Hepatocyte (in vitro differentiated cells): Measurements from ENCODE around the gene PPP4R1. TPM values are rescaled to one million over a fixed set of nuclear protein-coding genes. Genes with fewer than 3 reads are reported as not detected.

ENCODE experiments used
- DNase-seq: peaks from one replicate; pipeline ENCODE4 v3.0.0-alpha.2; 2016; ENCODE audit warnings: low spot score
- H2AFZ ChIP-seq: fragments of 200-600 bp; sonication (generic); 2 replicates; pipeline ENCODE4 v1.6.0; 2016; ENCODE audit warnings: antibody characterized with exemption, mild to moderate bottlenecking
- H3K27ac ChIP-seq: fragments of 200-600 bp; sonication (generic); 2 replicates; pipeline ENCODE4 v1.5.1; 2016; ENCODE audit warnings: mild to moderate bottlenecking
- H3K27me3 ChIP-seq: fragments of 200-600 bp; sonication (generic); 2 replicates; pipeline ENCODE4 v1.6.1; 2016
- H3K36me3 ChIP-seq: fragments of 200-600 bp; sonication (generic); replicated peaks from 2 replicates; pipeline ENCODE4 v1.5.1; 2016; ENCODE audit warnings: low read depth; ENCODE audit not compliant: insufficient read depth
- H3K4me1 ChIP-seq: fragments of 200-600 bp; sonication (generic); 2 replicates; pipeline ENCODE4 v1.5.1; 2016; ENCODE audit warnings: mild to moderate bottlenecking, moderate library complexity; ENCODE audit not compliant: insufficient read depth
- H3K4me2 ChIP-seq: fragments of 200-600 bp; sonication (generic); 2 replicates; pipeline ENCODE4 v1.6.0; 2016
- H3K4me3 ChIP-seq: fragments of 200-600 bp; sonication (generic); 2 replicates; pipeline ENCODE4 v1.5.1; 2016; ENCODE audit warnings: mild to moderate bottlenecking
- H3K79me2 ChIP-seq: fragments of 200-600 bp; sonication (generic); 2 replicates; pipeline ENCODE4 v1.6.0; 2017; ENCODE audit warnings: mild to moderate bottlenecking
- H3K9me2 ChIP-seq: fragments of 200-600 bp; sonication (generic); replicated peaks from 2 replicates; pipeline ENCODE4 v1.6.0; 2017; ENCODE audit warnings: mild to moderate bottlenecking; ENCODE audit not compliant: insufficient read depth
- H3K9me3 ChIP-seq: fragments of 200-600 bp; sonication (generic); 2 replicates; pipeline ENCODE4 v1.5.1; 2016; ENCODE audit warnings: low read depth, mild to moderate bottlenecking
- H4K20me1 ChIP-seq: fragments of 200-600 bp; sonication (generic); 2 replicates; pipeline ENCODE4 v1.6.0; 2016; ENCODE audit warnings: mild to moderate bottlenecking; ENCODE audit not compliant: insufficient read depth, poor library complexity, severe bottlenecking
- CTCF ChIP-seq: fragments of 200-600 bp; sonication (generic); IDR thresholded peaks from 2 replicates; pipeline ENCODE4 v1.5.1; 2016; ENCODE audit warnings: antibody characterized with exemption, mild to moderate bottlenecking; ENCODE audit not compliant: poor library complexity
- EZH2 ChIP-seq: fragments of 200-600 bp; sonication (generic); IDR thresholded peaks from 2 replicates; pipeline ENCODE4 v1.6.1; 2016; ENCODE audit warnings: antibody characterized with exemption, mild to moderate bottlenecking, borderline replicate concordance
- EZH2phosphoT487 ChIP-seq: fragments of 200-600 bp; sonication (generic); IDR thresholded peaks from one replicate; pipeline ENCODE4 v1.6.1; 2018; ENCODE audit warnings: antibody characterized with exemption, mild to moderate bottlenecking, low read depth, moderate library complexity; ENCODE audit not compliant: unreplicated experiment, severe bottlenecking
- WGBS: methylation state at CpG from one replicate; pipeline ENCODE4 v1.1.6; 2016; ENCODE audit warnings: low lambda C conversion rate; ENCODE audit errors: missing lambda C conversion rate; 5-methylcytosine and 5-hydroxymethylcytosine counted together
- polyA plus RNA-seq: library from polyadenylated mRNA; unstranded; fragments of >200 nt; fragmentation: Nextera tagmentation; extraction: Ambion mirVana; gene quantifications from 2 replicates; pipeline ENCODE4 v1.2.1, GENCODE V29; 2016
- total RNA-seq: library from RNA; depleted of rRNA; stranded (reverse); fragments of >200 nt; gene quantifications from 2 replicates; pipeline ENCODE4 v1.2.3, GENCODE V29; 2014

The PPP4R1 gene
- total and polyA plus RNA-seq, 2 experiments from 2014 or later = 34.5 to 93.6 TPM

GRCh38 chr18:9569178-9569577, 45.2 kb downstream of the PPP4R1 start:
- no peaks in the 10 kb centered on the region for H4K20me1 ChIP-seq
- no peak overlapping the region for H3K4me3 ChIP-seq
- TF ChIP-seq EZH2phosphoT487 (no peak), EZH2 (no peak), CTCF (no peak)
- no peak overlapping the region for H3K27ac ChIP-seq
- no peaks in the 10 kb centered on the region for H3K9me2 ChIP-seq
- H2AFZ ChIP-seq = no peak overlapping the region
- H3K4me1 ChIP-seq = no peaks in the 10 kb centered on the region
- DNase-seq = no peak
- WGBS = 77% methylated on average over 8 of the region's 8 CpGs
- H3K27me3 ChIP-seq = no peaks in the 10 kb centered on the region
- H3K79me2 ChIP-seq = peaks cover 5% of the 10 kb centered on the region
- H3K4me2 ChIP-seq = no peak overlapping the region
- no peaks in the 10 kb centered on the region for H3K36me3 ChIP-seq
- H3K9me3 ChIP-seq = no peaks in the 10 kb centered on the region

GRCh38 chr18:9568186-9568585, 46.2 kb downstream of the PPP4R1 start:
- Histone ChIP-seq H3K79me2 (peaks cover 5% of the 10 kb centered on the region), H3K4me2 (no peak overlapping the region), H4K20me1 (no peaks in the 10 kb centered on the region), H2AFZ (no peak overlapping the region), H3K9me3 (no peaks in the 10 kb centered on the region), H3K9me2 (no peaks in the 10 kb centered on the region), H3K27me3 (no peaks in the 10 kb centered on the region), H3K4me3 (no peak overlapping the region), H3K36me3 (no peaks in the 10 kb centered on the region), H3K4me1 (no peaks in the 10 kb centered on the region), H3K27ac (no peak overlapping the region)
- TF ChIP-seq EZH2phosphoT487 = no peak
- no peak for TF ChIP-seq CTCF
- no peak for TF ChIP-seq EZH2
- no peak for DNase-seq

- H3K27me3 ChIP-seq = no peaks in the 10 kb centered on the region
- H3K36me3 ChIP-seq = no peaks in the 10 kb centered on the region
- H3K27ac ChIP-seq = no peak overlapping the region
- H3K4me2 ChIP-seq = no peak overlapping the region
- no peak overlapping the region for H3K4me3 ChIP-seq
- no peaks in the 10 kb centered on the region for H3K4me1 ChIP-seq
- H3K9me2 ChIP-seq = no peaks in the 10 kb centered on the region
- no peaks in the 10 kb centered on the region for H3K9me3 ChIP-seq
- no peak for DNase-seq
- no peak overlapping the region for H2AFZ ChIP-seq
- peaks cover 5% of the 10 kb centered on the region for H3K79me2 ChIP-seq
- WGBS = 96% methylated on average over 2 of the region's 2 CpGs
- no peaks in the 10 kb centered on the region for H4K20me1 ChIP-seq
- no peak for TF ChIP-seq CTCF
- no peak for TF ChIP-seq EZH2
- no peak for TF ChIP-seq EZH2phosphoT487
These were observed 49.0 kb downstream of the PPP4R1 start for GRCh38 chr18:9565407-9565806.

GRCh38 chr18:9563331-9563730, 51.0 kb downstream of the PPP4R1 start:
- peaks cover 5% of the 10 kb centered on the region for H3K79me2 ChIP-seq
- DNase-seq = no peak
- no peak for TF ChIP-seq EZH2phosphoT487
- no peak for TF ChIP-seq CTCF
- TF ChIP-seq EZH2 = no peak
- H3K9me3 ChIP-seq = no peaks in the 10 kb centered on the region
- H3K4me3 ChIP-seq = no peak overlapping the region
- no peaks in the 10 kb centered on the region for H3K27me3 ChIP-seq
- H3K36me3 ChIP-seq = no peaks in the 10 kb centered on the region
- no peak overlapping the region for H2AFZ ChIP-seq
- no peaks in the 10 kb centered on the region for H4K20me1 ChIP-seq
- no peak overlapping the region for H3K27ac ChIP-seq
- H3K4me1 ChIP-seq = no peaks in the 10 kb centered on the region
- 98% methylated on average over 4 of the region's 4 CpGs for whole genome bisulfite sequencing
- H3K9me2 ChIP-seq = no peaks in the 10 kb centered on the region
- H3K4me2 ChIP-seq = no peak overlapping the region
